SH-SY5Y (cell line): ENCODE data around the gene AP2S1.

Source experiments
- GATA2 ChIP-seq: IDR thresholded peaks from 2 replicates; pipeline ENCODE4 v1.6.1; 2011; ENCODE audit warnings: mild to moderate bottlenecking, low read depth, low read length
- GATA3 ChIP-seq: IDR thresholded peaks from 2 replicates; pipeline ENCODE4 v1.6.1; 2011; ENCODE audit warnings: low read depth, mild to moderate bottlenecking, low read length, moderate library complexity

DNA sequence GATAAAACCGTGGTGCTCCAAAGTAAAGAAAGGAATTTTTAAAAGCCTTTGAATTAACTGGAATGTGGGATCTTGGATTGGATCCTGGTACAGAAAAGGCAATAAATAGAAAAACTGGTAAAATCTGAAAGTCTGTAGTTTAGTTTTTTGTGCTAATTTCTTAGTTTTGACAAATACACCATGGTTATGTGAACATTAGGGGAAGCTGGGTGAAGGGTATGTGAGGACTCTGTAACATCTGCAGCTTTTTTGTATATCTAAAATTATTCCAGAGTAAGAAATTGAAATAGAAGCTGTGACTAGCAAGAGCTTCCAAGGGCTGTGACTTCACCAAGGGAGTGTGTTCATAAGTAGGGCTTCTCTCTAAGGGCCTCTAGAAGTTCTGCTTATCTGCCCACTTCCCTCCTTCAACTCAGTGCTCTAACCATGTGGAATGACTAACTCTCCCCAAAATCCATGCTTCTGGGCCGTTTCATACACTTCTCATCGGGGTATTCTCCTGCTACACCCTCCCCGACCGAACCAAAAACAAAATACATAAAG, 36.7 kb upstream of the AP2S1 start:
- TF ChIP-seq GATA2 (no peak), GATA3 (no peak)
